DND-41 (cell line): Measurements from ENCODE around the gene PTGFRN.

Experiments
- EZH2 ChIP-seq: IDR thresholded peaks from 3 replicates; pipeline ENCODE4 v1.6.1; 2012; ENCODE audit warnings: borderline replicate concordance, low read depth, mild to moderate bottlenecking, moderate library complexity, low read length, inconsistent platforms; ENCODE audit not compliant: severe bottlenecking
- TF ChIP-seq, protein P1 (sequence below): IDR thresholded peaks from 2 replicates; pipeline ENCODE4 v1.5.1; 2012; ENCODE audit warnings: borderline replicate concordance, low read length, moderate library complexity, mild to moderate bottlenecking; ENCODE audit not compliant: poor library complexity, severe bottlenecking; ENCODE audit errors: extremely low read depth

DNA sequence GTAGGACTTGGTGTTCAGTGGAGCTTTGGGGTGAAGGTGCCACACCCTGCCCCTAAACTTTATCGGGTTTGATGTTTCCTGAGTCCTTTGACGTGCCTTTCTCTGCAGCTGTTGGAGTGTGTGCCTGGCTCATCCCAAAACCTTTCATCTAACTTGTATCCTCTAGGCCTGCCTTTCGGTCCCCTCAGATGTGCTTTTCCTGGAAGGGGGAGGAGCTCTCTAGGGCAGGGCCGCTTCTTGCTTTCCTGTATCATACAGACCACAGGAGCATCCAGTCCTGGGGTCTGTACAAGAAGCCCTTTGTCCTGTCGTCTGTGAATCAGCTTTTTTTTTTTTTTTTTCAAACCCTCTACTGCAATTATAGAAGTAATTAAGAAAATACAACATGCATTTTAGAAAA lies 35.7 kb downstream of the PTGFRN start:
- TF ChIP-seq, protein P1, sequence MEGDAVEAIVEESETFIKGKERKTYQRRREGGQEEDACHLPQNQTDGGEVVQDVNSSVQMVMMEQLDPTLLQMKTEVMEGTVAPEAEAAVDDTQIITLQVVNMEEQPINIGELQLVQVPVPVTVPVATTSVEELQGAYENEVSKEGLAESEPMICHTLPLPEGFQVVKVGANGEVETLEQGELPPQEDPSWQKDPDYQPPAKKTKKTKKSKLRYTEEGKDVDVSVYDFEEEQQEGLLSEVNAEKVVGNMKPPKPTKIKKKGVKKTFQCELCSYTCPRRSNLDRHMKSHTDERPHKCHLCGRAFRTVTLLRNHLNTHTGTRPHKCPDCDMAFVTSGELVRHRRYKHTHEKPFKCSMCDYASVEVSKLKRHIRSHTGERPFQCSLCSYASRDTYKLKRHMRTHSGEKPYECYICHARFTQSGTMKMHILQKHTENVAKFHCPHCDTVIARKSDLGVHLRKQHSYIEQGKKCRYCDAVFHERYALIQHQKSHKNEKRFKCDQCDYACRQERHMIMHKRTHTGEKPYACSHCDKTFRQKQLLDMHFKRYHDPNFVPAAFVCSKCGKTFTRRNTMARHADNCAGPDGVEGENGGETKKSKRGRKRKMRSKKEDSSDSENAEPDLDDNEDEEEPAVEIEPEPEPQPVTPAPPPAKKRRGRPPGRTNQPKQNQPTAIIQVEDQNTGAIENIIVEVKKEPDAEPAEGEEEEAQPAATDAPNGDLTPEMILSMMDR = no peak
- TF ChIP-seq EZH2 = no peak
